ENCODE results near the gene HDAC9.

GRCh38 chr7:18494821-18495408 is 634 bp upstream of the HDAC9 start:
- TF ChIP-seq FOSL1 (IDR thresholded peaks at IDR 0.05; ENCODE audit: low read depth) = no peak
- TF ChIP-seq, protein P1, sequence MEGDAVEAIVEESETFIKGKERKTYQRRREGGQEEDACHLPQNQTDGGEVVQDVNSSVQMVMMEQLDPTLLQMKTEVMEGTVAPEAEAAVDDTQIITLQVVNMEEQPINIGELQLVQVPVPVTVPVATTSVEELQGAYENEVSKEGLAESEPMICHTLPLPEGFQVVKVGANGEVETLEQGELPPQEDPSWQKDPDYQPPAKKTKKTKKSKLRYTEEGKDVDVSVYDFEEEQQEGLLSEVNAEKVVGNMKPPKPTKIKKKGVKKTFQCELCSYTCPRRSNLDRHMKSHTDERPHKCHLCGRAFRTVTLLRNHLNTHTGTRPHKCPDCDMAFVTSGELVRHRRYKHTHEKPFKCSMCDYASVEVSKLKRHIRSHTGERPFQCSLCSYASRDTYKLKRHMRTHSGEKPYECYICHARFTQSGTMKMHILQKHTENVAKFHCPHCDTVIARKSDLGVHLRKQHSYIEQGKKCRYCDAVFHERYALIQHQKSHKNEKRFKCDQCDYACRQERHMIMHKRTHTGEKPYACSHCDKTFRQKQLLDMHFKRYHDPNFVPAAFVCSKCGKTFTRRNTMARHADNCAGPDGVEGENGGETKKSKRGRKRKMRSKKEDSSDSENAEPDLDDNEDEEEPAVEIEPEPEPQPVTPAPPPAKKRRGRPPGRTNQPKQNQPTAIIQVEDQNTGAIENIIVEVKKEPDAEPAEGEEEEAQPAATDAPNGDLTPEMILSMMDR (IDR thresholded peaks at IDR 0.05 in 2 of 3, conservative IDR thresholded peaks at IDR 0.05 in 1 of 3; ENCODE audit: borderline replicate concordance in 1 of 3, insufficient read depth in 1 of 3, low read depth in 2 of 3, low read length in 2 of 3) = no peak
